ENCODE measurements around the gene NUDT12. TPM values are rescaled to one million over a fixed set of nuclear protein-coding genes. Genes with fewer than 3 reads are reported as not detected.

NUDT12 gene
- total RNA-seq, 1 experiment from 2014 or later, result 12.9 TPM

- Histone ChIP-seq H3K9me2 (ENCODE audit: insufficient read depth) (no peaks in the 10 kb centered on the region), H4K20me1 (ENCODE audit: insufficient read depth) (no peaks in the 10 kb centered on the region), H3K4me3 (no peak overlapping the region), H3K4me2 (peak overlapping the region; percentile 88), H3F3A (ENCODE audit: insufficient read depth, low read depth) (peaks cover 5% of the 10 kb centered on the region; the same call in 1 of the 2 replicates), H2AFZ (no peak overlapping the region), H3K9me3 (ENCODE audit: insufficient read depth, low read depth) (no peaks in the 10 kb centered on the region), H3K4me1 (replicated peaks; ENCODE audit: insufficient read depth) (peaks cover 4% of the 10 kb centered on the region), H3K27ac (no peak overlapping the region), H3K27me3 (ENCODE audit: insufficient read depth, low read depth) (no peaks in the 10 kb centered on the region), H3K79me2 (ENCODE audit: low read depth) (peaks cover 8% of the 10 kb centered on the region; the same call in 1 of the 2 replicates), H3K36me3 (ENCODE audit: low read depth) (no peaks in the 10 kb centered on the region)
- BruUV-seq (replicated peaks), result no TSS peak
- POLR2A ChIA-PET (ENCODE audit: unreplicated experiment), result no interaction called here
- TF ChIP-seq CTCF (conservative IDR thresholded peaks at IDR 0.05) (no peak), EZH2 (IDR thresholded peaks at IDR 0.05; ENCODE audit: low read depth) (no peak)
- CTCF ChIA-PET, result no interaction called here
- DNase-seq, result no peak
- intact Hi-C loops (cut with micrococcal nuclease; ENCODE audit: unreplicated experiment), result no loop called here
Measured at GRCh38 chr5:103560826-103561225, 1.8 kb downstream of the NUDT12 start.

DNA sequence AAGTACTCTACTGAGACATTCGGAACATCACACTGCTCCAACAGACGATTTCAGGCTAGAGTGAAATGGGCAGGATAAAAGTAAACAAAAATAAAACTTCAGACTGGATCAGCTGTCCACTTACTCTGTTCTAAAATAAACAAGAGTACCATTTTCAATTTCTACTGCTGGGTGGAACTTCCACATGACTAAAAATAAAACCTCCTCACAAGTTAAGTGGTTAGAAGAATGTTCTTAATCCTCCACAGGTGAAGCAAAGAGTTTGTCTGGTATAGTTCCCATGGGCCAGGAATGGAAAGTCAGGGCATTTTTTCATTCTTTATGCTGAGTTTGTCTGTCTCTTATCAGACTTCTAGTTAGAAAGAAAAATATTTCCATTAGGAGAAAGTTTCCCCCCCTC, 15.7 kb downstream of the NUDT12 start:
- H2AFZ ChIP-seq, result no peak overlapping the region
- H3K4me1 ChIP-seq (replicated peaks; ENCODE audit: insufficient read depth), result no peaks in the 10 kb centered on the region
- ChIA-PET POLR2A (ENCODE audit: unreplicated experiment) (no interaction called here), CTCF (no interaction called here)
- no peak overlapping the region for H3K4me2 ChIP-seq
- H3K79me2 ChIP-seq (ENCODE audit: low read depth), result no peaks in the 10 kb centered on the region
- H3K4me3 ChIP-seq, result no peak overlapping the region
- intact Hi-C loops (cut with micrococcal nuclease; ENCODE audit: unreplicated experiment), result no loop called here
- H3K9me3 ChIP-seq (ENCODE audit: insufficient read depth, low read depth), result no peaks in the 10 kb centered on the region
- TF ChIP-seq CTCF (conservative IDR thresholded peaks at IDR 0.05), result no peak
- no peaks in the 10 kb centered on the region for H3K27me3 ChIP-seq (ENCODE audit: insufficient read depth, low read depth)
- H3F3A ChIP-seq (ENCODE audit: insufficient read depth, low read depth), result no peaks in the 10 kb centered on the region
- no peaks in the 10 kb centered on the region for H3K9me2 ChIP-seq (ENCODE audit: insufficient read depth)
- H3K27ac ChIP-seq, result no peak overlapping the region
- DNase-seq, result no peak
- no TSS peak for BruUV-seq (replicated peaks)
- 0 out of 2 replicates have a peak, but pooled peaks cover 4% of the 10 kb centered on the region for H3K36me3 ChIP-seq (ENCODE audit: low read depth)
- H4K20me1 ChIP-seq (ENCODE audit: insufficient read depth), result no peaks in the 10 kb centered on the region

DNA sequence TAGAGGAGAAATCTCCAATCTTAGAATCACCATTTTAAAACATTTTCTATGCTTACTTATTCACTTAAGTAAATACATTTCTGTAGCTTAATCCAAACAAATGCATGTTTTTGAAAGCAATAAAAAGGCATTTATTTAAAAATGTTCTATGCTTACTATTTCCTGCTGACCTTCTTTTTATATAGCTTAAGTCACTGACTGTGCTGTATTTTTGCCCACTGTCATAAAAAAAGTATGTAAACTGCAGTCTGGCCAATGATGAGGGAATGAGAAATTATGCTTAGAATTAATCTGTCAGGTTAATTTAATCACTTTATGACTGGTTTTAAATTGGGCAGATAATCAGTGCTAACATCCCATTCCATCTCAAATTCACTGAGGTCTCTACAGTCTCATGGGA, 20.1 kb downstream of the NUDT12 start:
- H3K36me3 ChIP-seq (ENCODE audit: low read depth), result no peaks in the 10 kb centered on the region
- TF ChIP-seq EZH2 (IDR thresholded peaks at IDR 0.05; ENCODE audit: low read depth) (no peak), CTCF (conservative IDR thresholded peaks at IDR 0.05) (no peak)
- no peaks in the 10 kb centered on the region for H4K20me1 ChIP-seq (ENCODE audit: insufficient read depth)
- intact Hi-C loops (cut with micrococcal nuclease; ENCODE audit: unreplicated experiment), result no loop called here
- no peaks in the 10 kb centered on the region for H3K4me1 ChIP-seq (replicated peaks; ENCODE audit: insufficient read depth)
- no peaks in the 10 kb centered on the region for H3K9me2 ChIP-seq (ENCODE audit: insufficient read depth)
- ChIA-PET CTCF (no interaction called here), POLR2A (ENCODE audit: unreplicated experiment) (no interaction called here)
- no peak overlapping the region for H3K4me2 ChIP-seq
- no peaks in the 10 kb centered on the region for H3K27me3 ChIP-seq (ENCODE audit: insufficient read depth, low read depth)
- no peaks in the 10 kb centered on the region for H3K79me2 ChIP-seq (ENCODE audit: low read depth)
- no TSS peak for BruUV-seq (replicated peaks)
- no peak overlapping the region for H3K4me3 ChIP-seq
- DNase-seq, result no peak
- H3K27ac ChIP-seq, result no peak overlapping the region
- H3K9me3 ChIP-seq (ENCODE audit: insufficient read depth, low read depth), result no peaks in the 10 kb centered on the region
- H2AFZ ChIP-seq, result no peak overlapping the region
- H3F3A ChIP-seq (ENCODE audit: insufficient read depth, low read depth), result no peaks in the 10 kb centered on the region
